ENCODE data around the gene CD3G.
A peak's percentile ranks its signal among the peaks of the same experiment; 100 is the strongest.

Gene CD3G

DNA sequence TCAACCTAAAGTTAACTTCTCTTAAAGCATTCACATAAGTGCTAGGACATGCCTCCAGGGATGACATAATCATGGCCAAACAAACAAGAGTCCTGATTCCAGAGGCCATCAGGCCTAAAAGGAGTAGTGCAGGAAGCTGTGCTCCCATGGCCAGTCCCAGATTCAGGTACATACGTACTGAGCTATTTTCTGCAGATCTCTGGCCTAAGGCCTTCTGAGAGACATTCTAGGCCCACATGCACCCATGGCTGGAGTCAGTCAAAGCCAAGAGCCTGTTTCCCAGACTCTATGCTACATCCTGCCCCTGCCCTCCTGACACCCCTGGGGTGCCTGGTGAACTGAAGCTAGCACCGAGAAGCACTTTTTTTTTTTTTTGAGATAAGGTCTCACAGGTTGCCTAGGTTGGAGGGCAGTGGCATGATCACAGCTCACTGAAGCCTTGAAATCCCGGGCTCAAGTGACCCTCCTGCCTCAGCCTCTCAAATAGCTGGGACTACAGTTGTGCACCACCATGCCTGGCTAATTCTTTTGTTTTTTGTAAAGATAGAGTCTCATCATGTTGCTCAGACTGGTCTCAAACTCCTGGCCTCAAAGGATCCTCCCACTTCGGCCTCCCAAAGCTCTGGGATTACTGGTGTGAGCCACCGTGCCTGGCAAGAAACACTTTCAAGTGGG, 2.2 kb upstream of the CD3G start:
- peak overlapping the region; percentile 92 for H3K27ac Mint-ChIP-seq
- H3K4me3 Mint-ChIP-seq, result peak overlapping the region; percentile 88
- peaks cover 56% of the 10 kb centered on the region for H3K4me1 Mint-ChIP-seq
- DNase-seq (no peak), ATAC-seq (no peak)
- no peaks in the 10 kb centered on the region for H3K9me3 Mint-ChIP-seq
- no peaks in the 10 kb centered on the region for H3K27me3 Mint-ChIP-seq
- peaks cover 63% of the 10 kb centered on the region for H3K36me3 Mint-ChIP-seq (ENCODE audit: low read depth)

DNA sequence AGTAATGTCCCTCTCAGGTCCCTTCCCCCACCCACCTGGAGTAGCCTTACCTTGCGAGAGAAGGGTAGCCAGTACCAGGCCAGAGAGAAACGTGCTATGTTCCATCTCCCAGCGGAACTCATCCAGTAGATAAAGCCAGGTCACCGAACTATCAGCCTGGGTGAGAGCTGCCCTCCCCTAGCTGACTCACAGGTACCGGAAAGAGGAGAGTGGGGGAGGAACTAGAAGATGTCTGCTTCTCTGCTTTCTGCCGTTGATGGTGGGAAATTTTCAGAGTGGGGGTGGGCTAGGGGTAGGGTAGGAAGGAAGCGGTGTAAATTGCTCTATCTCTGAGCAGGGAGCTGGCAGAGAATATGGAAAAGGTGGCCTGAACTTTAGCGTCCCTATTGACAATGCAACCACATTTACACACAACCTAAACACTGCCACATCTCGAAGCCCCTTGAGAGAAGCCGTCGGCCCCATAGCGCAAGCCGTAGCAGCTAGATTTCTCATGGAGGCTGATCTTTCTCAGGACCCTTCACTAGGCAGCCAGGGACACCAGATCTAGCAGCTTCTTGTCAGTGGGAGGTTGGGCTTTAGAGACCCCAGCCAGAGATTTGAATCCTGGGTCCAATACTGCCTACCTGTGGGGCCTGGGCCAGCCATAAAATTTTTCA, 1.5 kb upstream of the CD3G start, which contains the start of gene CD3D:
Gene CD3D (minus strand): TSS at position 203 of the 659 bp plus-strand sequence. CDS start 98 bp downstream, at position 105.
- Mint-ChIP-seq H3K36me3 (ENCODE audit: low read depth) (peaks cover 65% of the 10 kb centered on the region), H3K4me3 (peak within 1 kb of the TSS; percentile 88), H3K27ac (peak within 1 kb of the TSS; percentile 92), H3K9me3 (no peaks in the 10 kb centered on the region), H3K4me1 (peaks cover 61% of the 10 kb centered on the region), H3K27me3 (no peaks in the 10 kb centered on the region)
- peak; percentile 63 for ATAC-seq
- DNase-seq, result peak; percentile 67

DNA sequence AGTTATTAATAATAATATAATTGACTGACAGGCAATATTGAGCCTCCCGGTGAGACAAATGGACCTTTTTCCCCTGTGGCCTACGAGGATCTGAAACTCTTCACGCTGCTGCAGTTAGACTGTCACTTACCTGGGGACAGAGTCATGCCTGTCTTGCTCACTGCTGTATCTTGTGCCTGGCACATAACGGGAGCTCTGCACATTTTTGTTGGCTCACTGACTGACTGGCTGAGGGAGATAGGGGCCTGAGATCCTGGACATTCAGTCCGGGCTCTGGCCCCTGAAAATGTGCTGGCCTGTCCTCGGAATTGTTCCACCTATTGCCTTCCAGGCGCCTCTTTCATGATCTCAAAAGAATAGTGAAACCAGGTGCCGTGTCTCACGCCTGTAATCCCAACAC, 896 bp upstream of the CD3G start:
- peak overlapping the region; percentile 92 for H3K27ac Mint-ChIP-seq
- H3K36me3 Mint-ChIP-seq (ENCODE audit: low read depth), result peaks cover 59% of the 10 kb centered on the region
- no peaks in the 10 kb centered on the region for H3K9me3 Mint-ChIP-seq
- DNase-seq (peak; percentile 33), ATAC-seq (peak; percentile 12)
- no peaks in the 10 kb centered on the region for H3K27me3 Mint-ChIP-seq
- peaks cover 60% of the 10 kb centered on the region for H3K4me1 Mint-ChIP-seq
- H3K4me3 Mint-ChIP-seq, result peak overlapping the region; percentile 88

DNA sequence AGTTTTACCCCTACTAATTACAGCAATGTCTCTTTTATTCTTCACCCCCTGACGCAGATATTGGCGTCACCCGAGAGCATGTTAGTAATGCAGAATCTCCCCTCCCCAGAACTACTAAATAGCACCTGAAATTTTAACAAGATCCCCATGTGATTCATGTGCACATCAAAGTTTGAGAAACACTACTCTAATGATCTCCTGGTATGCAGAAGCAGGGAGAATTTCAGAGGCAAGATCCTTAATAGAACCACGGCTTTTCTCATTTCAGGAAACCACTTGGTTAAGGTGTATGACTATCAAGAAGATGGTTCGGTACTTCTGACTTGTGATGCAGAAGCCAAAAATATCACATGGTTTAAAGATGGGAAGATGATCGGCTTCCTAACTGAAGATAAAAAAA, 5.3 kb downstream of the CD3G start:
- Mint-ChIP-seq H3K9me3 (no peaks in the 10 kb centered on the region), H3K27me3 (no peaks in the 10 kb centered on the region), H3K4me1 (peaks cover 50% of the 10 kb centered on the region), H3K36me3 (ENCODE audit: low read depth) (peaks cover 57% of the 10 kb centered on the region), H3K27ac (peak overlapping the region; percentile 34), H3K4me3 (no peak overlapping the region)
- no peak for DNase-seq
- ATAC-seq, result no peak

DNA sequence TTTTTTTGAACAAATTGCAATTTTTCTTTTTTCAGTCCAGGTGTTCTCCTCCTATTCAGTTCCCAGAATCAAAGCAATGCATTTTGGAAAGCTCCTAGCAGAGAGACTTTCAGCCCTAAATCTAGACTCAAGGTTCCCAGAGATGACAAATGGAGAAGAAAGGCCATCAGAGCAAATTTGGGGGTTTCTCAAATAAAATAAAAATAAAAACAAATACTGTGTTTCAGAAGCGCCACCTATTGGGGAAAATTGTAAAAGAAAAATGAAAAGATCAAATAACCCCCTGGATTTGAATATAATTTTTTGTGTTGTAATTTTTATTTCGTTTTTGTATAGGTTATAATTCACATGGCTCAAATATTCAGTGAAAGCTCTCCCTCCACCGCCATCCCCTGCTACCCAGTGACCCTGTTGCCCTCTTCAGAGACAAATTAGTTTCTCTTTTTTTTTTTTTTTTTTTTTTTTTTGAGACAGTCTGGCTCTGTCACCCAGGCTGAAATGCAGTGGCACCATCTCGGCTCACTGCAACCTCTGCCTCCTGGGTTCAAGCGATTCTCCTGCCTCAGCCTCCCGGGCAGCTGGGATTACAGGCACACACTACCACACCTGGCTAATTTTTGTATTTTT, 9.1 kb downstream of the CD3G start:
- Mint-ChIP-seq H3K27me3 (no peaks in the 10 kb centered on the region), H3K36me3 (ENCODE audit: low read depth) (peaks cover 35% of the 10 kb centered on the region), H3K27ac (peak overlapping the region; percentile 80), H3K4me3 (no peak overlapping the region), H3K9me3 (no peaks in the 10 kb centered on the region), H3K4me1 (peaks cover 23% of the 10 kb centered on the region)
- ATAC-seq, result no peak
- no peak for DNase-seq

DNA sequence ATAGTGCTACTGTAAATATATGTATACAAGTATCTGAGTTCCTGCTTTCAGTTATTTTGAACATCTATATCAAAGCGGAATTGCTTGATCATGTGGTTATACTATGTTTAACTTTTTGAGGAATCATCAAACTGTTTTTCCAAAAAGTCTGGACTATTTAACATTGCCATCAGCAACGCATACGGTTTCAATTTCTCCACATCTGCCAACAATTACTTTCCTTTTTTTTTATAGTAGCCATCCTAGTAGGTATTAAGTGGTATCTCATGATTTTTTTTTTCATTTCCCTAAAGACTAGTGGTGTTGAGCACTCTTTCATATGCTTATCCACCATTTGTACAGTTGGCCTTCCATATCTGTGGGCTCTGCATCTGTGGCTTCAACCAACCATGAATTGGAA, 13.9 kb downstream of the CD3G start:
- Mint-ChIP-seq H3K9me3 (no peaks in the 10 kb centered on the region), H3K36me3 (ENCODE audit: low read depth) (peaks cover 16% of the 10 kb centered on the region), H3K27ac (peak overlapping the region; percentile 49), H3K27me3 (peaks cover 5% of the 10 kb centered on the region), H3K4me1 (peaks cover 45% of the 10 kb centered on the region), H3K4me3 (no peak overlapping the region)
- DNase-seq (no peak), ATAC-seq (no peak)

DNA sequence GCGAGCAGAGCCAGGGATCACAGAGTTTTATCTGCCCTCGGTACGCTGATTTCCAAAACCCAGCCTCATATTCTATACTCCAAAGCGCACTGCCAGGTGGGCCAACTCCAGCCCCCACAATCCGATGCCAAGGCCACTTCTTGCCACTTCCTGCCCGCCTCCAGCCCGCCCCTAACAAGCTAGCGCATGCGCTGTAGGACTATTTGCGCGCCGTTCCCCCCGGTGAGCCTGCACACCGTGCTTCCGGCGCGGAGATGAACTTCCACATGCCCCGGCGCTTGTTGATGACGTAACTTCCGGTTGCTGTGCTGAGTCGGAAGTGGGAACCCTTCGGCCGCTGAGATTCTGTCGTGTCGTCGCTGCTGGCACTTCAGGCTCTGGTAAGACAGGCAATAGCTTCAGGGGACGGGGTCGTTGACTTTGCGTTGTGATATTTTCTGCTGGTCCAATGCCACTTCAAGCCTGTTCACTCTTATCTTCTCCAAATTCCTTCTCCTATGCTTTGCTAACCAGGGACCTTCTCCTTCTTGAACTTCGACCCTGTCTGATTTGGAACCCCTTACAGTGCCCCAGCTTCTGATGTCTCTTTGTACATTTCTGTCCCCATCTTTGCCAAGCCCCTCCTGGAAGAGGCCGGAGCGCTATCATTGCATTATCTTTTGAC, 15.3 kb downstream of the CD3G start, which contains the start of gene UBE4A:
Gene UBE4A (plus strand): TSS at position 306 of the 664 bp plus-strand sequence. CDS start 5,481 bp downstream, outside the sequence.
- Mint-ChIP-seq H3K4me1 (peaks cover 49% of the 10 kb centered on the region), H3K27ac (peak within 1 kb of the TSS; percentile 97), H3K36me3 (ENCODE audit: low read depth) (peaks cover 15% of the 10 kb centered on the region), H3K9me3 (no peaks in the 10 kb centered on the region), H3K27me3 (peaks cover 5% of the 10 kb centered on the region), H3K4me3 (peak within 1 kb of the TSS; percentile 100)
- ATAC-seq (peak; percentile 92), DNase-seq (peak; percentile 99)

DNA sequence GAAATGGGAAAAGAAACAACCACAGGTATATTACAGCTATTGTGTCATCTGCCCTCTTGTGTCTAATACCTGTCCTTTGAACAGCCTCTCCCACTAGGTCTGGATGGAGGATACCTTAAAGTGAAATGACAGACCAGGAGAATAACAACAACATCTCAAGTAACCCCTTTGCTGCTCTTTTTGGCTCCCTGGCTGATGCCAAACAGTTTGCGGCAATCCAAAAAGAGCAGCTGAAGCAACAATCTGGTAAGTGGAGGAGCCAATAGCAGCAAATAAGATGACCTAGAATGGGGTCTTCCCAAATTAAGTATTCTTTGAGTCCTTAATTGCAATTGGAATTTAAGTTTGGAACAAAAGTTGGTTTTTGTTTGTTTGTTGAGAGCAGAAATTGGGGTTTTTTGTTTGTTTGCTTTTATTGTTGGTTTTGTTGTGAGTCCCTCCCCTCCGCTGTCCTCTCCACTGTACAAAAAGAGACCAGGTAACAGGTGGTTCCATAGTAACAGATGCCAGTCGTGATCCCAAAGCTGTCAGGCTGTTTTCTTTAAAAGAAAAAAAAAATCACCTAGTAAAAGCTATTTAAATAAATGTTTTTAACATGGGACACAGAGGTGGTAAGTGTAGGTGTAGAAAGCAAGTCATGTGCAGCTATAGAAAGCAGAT, 20.9 kb downstream of the CD3G start:
- Mint-ChIP-seq H3K27ac (no peak overlapping the region), H3K4me3 (no peak overlapping the region), H3K9me3 (no peaks in the 10 kb centered on the region), H3K27me3 (no peaks in the 10 kb centered on the region), H3K4me1 (peaks cover 34% of the 10 kb centered on the region), H3K36me3 (ENCODE audit: low read depth) (peaks cover 42% of the 10 kb centered on the region)
- ATAC-seq (no peak), DNase-seq (no peak)

DNA sequence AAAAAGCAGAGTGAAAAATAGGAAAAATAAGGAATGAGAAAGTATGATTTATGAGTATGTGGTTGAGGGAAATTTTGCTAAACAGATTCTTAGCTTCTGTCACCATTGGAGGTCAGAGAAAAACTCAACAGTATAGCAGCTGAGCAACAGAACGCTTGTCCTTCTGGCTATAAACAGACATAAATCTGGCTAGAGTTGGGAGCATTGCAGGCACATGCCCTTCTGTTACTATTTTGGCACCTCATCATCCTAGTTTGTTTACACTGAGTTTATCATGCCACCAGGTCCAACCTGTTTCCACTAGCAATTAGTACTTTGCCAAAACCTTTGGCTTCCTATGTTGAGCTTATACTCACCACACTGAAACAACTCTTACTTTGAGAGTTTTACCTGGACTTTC, 22.1 kb downstream of the CD3G start:
- no peak for DNase-seq
- Mint-ChIP-seq H3K9me3 (no peaks in the 10 kb centered on the region), H3K4me3 (no peak overlapping the region), H3K27ac (no peak overlapping the region), H3K4me1 (peaks cover 24% of the 10 kb centered on the region), H3K27me3 (no peaks in the 10 kb centered on the region), H3K36me3 (ENCODE audit: low read depth) (peaks cover 52% of the 10 kb centered on the region)
- ATAC-seq, result no peak

DNA sequence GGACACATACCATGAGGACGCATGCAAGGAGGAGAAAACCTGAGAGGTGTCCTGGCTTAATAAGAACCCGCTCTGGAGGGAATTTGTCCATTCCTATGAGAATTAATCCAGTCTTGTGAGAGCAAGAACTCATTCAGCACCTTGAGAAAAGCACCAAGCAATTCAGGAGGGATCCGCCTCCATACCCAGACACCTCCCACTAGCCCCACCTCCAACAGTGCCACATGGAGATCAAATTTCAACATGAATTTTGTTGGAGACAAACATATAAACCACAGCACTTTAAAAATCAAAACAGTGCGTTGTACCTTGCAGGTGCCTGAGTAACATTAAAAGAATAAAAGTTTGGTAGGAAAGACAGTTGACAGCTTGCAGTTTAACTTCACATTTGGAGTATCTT, 26.6 kb downstream of the CD3G start:
- Mint-ChIP-seq H3K9me3 (no peaks in the 10 kb centered on the region), H3K36me3 (ENCODE audit: low read depth) (peaks cover 62% of the 10 kb centered on the region), H3K4me1 (no peaks in the 10 kb centered on the region), H3K27me3 (no peaks in the 10 kb centered on the region), H3K4me3 (no peak overlapping the region), H3K27ac (no peak overlapping the region)
- ATAC-seq, result no peak
- no peak for DNase-seq

DNA sequence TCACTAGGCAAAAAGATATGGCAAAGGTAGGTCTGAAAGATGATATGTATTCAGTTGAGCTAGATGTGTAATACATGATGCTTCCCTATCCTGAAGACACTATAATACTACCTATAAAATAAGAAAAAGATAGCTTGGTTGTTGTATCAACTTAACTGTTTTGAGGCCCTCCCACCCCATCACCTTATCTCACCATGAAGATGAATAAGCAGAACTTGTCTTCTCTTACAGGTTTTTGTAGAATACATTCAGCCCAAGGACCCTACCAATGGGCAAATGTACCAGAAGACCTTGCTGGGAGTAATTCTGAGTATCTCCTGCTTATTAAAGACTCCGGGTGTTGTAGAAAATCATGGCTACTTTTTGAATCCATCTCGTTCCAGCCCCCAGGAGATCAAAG, 29.1 kb downstream of the CD3G start:
- H3K27ac Mint-ChIP-seq, result no peak overlapping the region
- no peaks in the 10 kb centered on the region for H3K4me1 Mint-ChIP-seq
- no peak for ATAC-seq
- H3K9me3 Mint-ChIP-seq, result no peaks in the 10 kb centered on the region
- DNase-seq, result no peak
- H3K36me3 Mint-ChIP-seq (ENCODE audit: low read depth), result peaks cover 66% of the 10 kb centered on the region
- H3K27me3 Mint-ChIP-seq, result no peaks in the 10 kb centered on the region
- H3K4me3 Mint-ChIP-seq, result no peak overlapping the region

DNA sequence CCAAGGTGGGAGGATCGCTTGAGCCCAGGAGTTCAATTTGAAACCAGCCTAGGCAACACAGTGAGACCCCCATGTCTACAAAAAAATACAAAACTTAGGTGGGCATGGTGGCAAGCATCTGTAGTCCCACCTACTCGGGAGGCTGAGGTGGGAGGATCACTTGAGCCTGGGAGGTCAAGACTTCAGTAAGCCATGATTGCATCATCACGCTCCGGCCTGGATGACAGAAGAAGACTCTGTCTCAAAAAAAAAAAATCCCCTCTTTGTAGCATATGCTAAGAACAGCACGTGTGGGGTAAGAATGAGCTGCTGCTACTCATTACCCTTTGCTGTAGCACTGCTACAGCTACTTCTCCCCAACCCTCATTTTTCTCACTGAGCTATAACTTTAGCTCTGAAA, 29.7 kb downstream of the CD3G start:
- no peak overlapping the region for H3K4me3 Mint-ChIP-seq
- ATAC-seq (no peak), DNase-seq (no peak)
- peaks cover 65% of the 10 kb centered on the region for H3K36me3 Mint-ChIP-seq (ENCODE audit: low read depth)
- H3K9me3 Mint-ChIP-seq, result no peaks in the 10 kb centered on the region
- H3K27ac Mint-ChIP-seq, result peak overlapping the region; percentile 0
- no peaks in the 10 kb centered on the region for H3K27me3 Mint-ChIP-seq
- no peaks in the 10 kb centered on the region for H3K4me1 Mint-ChIP-seq

DNA sequence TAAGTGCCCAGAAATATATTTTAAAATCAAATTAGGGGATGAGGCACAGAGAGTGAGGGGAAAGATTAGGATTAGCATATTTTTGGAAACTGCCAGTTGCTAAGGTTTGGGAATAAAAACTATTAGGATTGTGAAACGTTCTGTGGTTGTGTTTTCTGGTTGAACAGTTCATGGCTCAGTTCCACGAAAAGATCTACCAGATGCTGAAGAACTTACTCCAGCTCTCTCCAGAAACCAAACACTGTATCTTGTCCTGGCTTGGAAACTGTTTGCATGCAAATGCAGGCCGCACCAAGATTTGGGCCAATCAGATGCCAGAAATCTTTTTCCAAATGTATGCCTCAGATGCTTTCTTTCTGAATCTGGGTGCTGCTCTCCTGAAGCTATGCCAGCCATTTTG, 30.6 kb downstream of the CD3G start:
- Mint-ChIP-seq H3K4me3 (no peak overlapping the region), H3K4me1 (no peaks in the 10 kb centered on the region), H3K36me3 (ENCODE audit: low read depth) (peaks cover 64% of the 10 kb centered on the region), H3K9me3 (no peaks in the 10 kb centered on the region), H3K27ac (no peak overlapping the region), H3K27me3 (no peaks in the 10 kb centered on the region)
- ATAC-seq, result no peak
- no peak for DNase-seq

DNA sequence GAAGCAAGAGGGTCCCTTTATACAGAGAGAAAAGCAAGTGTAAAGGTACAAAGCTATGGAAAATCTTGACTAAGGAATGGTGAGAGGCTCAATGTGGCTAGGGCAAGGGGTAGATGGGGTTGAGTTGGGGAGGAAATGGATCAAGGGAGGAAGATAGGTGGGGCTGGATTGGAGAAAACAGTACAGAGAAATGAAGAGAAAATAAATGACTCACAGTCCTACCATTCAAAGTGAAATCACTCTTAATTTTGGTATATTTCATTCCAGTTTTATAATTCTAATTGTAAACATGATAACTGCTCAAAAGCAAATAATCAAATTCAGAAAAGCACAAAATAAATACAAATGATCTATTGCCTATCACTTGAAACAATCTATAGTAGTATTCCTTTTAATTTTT, 31.8 kb downstream of the CD3G start:
- Mint-ChIP-seq H3K9me3 (no peaks in the 10 kb centered on the region), H3K4me1 (no peaks in the 10 kb centered on the region), H3K27me3 (no peaks in the 10 kb centered on the region), H3K27ac (peak overlapping the region; percentile 13), H3K4me3 (no peak overlapping the region), H3K36me3 (ENCODE audit: low read depth) (peaks cover 61% of the 10 kb centered on the region)
- DNase-seq (no peak), ATAC-seq (no peak)

Measured in activated naive CD8-positive, alpha-beta T cell treated with anti-CD3 and anti-CD28 coated beads, Interleukin-2, amount 50 U/mL, for 24 hours (primary cell).